ENCODE results near the gene U2AF1L4.

The U2AF1L4 gene

GRCh38 chr19:35740423-35741202 is 4.6 kb downstream of the U2AF1L4 start:
- DNase-seq: peak; percentile 97 to 99 (median 98)

- no peak for DNase-seq
These were observed 5.2 kb downstream of the U2AF1L4 start for GRCh38 chr19:35740108-35740422.

- DNase-seq: no peak
These were observed 5.7 kb downstream of the U2AF1L4 start for GRCh38 chr19:35739275-35740107.

GRCh38 chr19:35738887-35739229 is 6.4 kb downstream of the U2AF1L4 start:
- DNase-seq: no peak

- DNase-seq: no peak
These were observed 7.0 kb downstream of the U2AF1L4 start for GRCh38 chr19:35738021-35738886.

- DNase-seq: no peak
These were observed 8.0 kb downstream of the U2AF1L4 start for GRCh38 chr19:35736913-35737886.

GRCh38 chr19:35734889-35735288 is 10.3 kb downstream of the U2AF1L4 start:
- no peak for DNase-seq

GRCh38 chr19:35734273-35734672 is 10.9 kb downstream of the U2AF1L4 start:
- DNase-seq: no peak

GRCh38 chr19:35733180-35734125 is 11.8 kb downstream of the U2AF1L4 start:
- DNase-seq: no peak

GRCh38 chr19:35732540-35733179 is 12.6 kb downstream of the U2AF1L4 start:
- DNase-seq: no peak

GRCh38 chr19:35731779-35732405 is 13.3 kb downstream of the U2AF1L4 start:
- DNase-seq: no peak

- DNase-seq: no peak
These were observed 13.9 kb downstream of the U2AF1L4 start for GRCh38 chr19:35731353-35731752.

- DNase-seq: no peak
These were observed 14.9 kb downstream of the U2AF1L4 start for GRCh38 chr19:35730326-35730725.

- DNase-seq: no peak
These were observed 15.5 kb downstream of the U2AF1L4 start for GRCh38 chr19:35729763-35730162.

- no peak for DNase-seq
These were observed 16.2 kb downstream of the U2AF1L4 start for GRCh38 chr19:35729021-35729420.

- DNase-seq: no peak
These were observed 17.1 kb downstream of the U2AF1L4 start for GRCh38 chr19:35727956-35728706.

GRCh38 chr19:35727053-35727955 is 17.9 kb downstream of the U2AF1L4 start:
- no peak for DNase-seq

Data from suppressor macrophage (primary cell).